Nephron progenitor cell (in vitro differentiated cells): ENCODE measurements around the gene C1orf210.

Source experiments
- DNase-seq: peaks from one replicate; pipeline ENCODE4 v3.0.0; 2021
- H3K27ac Mint-ChIP-seq: 2 replicates; pipeline ENCODE4 v1.8.0; 2021; ENCODE audit warnings: mild to moderate bottlenecking, moderate library complexity, mixed read lengths
- H3K27me3 Mint-ChIP-seq: 2 replicates; pipeline ENCODE4 v1.8.0; 2021; ENCODE audit warnings: mild to moderate bottlenecking, low read depth, mixed read lengths; ENCODE audit not compliant: poor library complexity
- H3K36me3 Mint-ChIP-seq: 2 replicates; pipeline ENCODE4 v1.8.0; 2021; ENCODE audit warnings: low read depth, mixed read lengths
- H3K4me1 Mint-ChIP-seq: 2 replicates; pipeline ENCODE4 v1.8.0; 2021; ENCODE audit warnings: mixed read lengths
- H3K4me3 Mint-ChIP-seq: 2 replicates; pipeline ENCODE4 v1.8.0; 2021; ENCODE audit warnings: mild to moderate bottlenecking, moderate library complexity, mixed read lengths
- H3K9me3 Mint-ChIP-seq: 2 replicates; pipeline ENCODE4 v1.8.0; 2021; ENCODE audit warnings: mild to moderate bottlenecking, moderate library complexity, mixed read lengths
- CTCF ChIP-seq: fragments of 200-600 bp; sonication (generic); IDR thresholded peaks from 2 replicates; pipeline ENCODE4 v1.5.0; 2021; ENCODE audit warnings: antibody characterized with exemption

The C1orf210 gene

GRCh38 chr1:43282220-43283195 lies 2.9 kb downstream of the C1orf210 start:
- DNase-seq, result no peak
- no peak for TF ChIP-seq CTCF
- H3K27me3 Mint-ChIP-seq, result peaks cover 18% of the 10 kb centered on the region
- H3K27ac Mint-ChIP-seq, result no peak overlapping the region
- no peaks in the 10 kb centered on the region for H3K9me3 Mint-ChIP-seq
- H3K36me3 Mint-ChIP-seq, result no peaks in the 10 kb centered on the region
- H3K4me1 Mint-ChIP-seq, result peaks cover 40% of the 10 kb centered on the region
- no peak overlapping the region for H3K4me3 Mint-ChIP-seq

- H3K4me1 Mint-ChIP-seq, result peaks cover 48% of the 10 kb centered on the region
- H3K36me3 Mint-ChIP-seq, result no peaks in the 10 kb centered on the region
- no peak overlapping the region for H3K4me3 Mint-ChIP-seq
- H3K27ac Mint-ChIP-seq, result peak overlapping the region; percentile 25
- DNase-seq, result no peak
- peaks cover 16% of the 10 kb centered on the region for H3K27me3 Mint-ChIP-seq
- H3K9me3 Mint-ChIP-seq, result no peaks in the 10 kb centered on the region
- no peak for TF ChIP-seq CTCF
These were observed 4.7 kb downstream of the C1orf210 start for GRCh38 chr1:43280692-43281091.

GRCh38 chr1:43279666-43280065 lies 5.7 kb downstream of the C1orf210 start:
- no peak overlapping the region for H3K27ac Mint-ChIP-seq
- no peaks in the 10 kb centered on the region for H3K9me3 Mint-ChIP-seq
- peaks cover 37% of the 10 kb centered on the region for H3K4me1 Mint-ChIP-seq
- H3K4me3 Mint-ChIP-seq, result no peak overlapping the region
- DNase-seq, result no peak
- no peak for TF ChIP-seq CTCF
- H3K27me3 Mint-ChIP-seq, result peaks cover 21% of the 10 kb centered on the region
- H3K36me3 Mint-ChIP-seq, result no peaks in the 10 kb centered on the region

- Mint-ChIP-seq H3K9me3 (no peaks in the 10 kb centered on the region), H3K27ac (peak overlapping the region; percentile 66), H3K36me3 (no peaks in the 10 kb centered on the region), H3K27me3 (peaks cover 19% of the 10 kb centered on the region), H3K4me3 (no peak overlapping the region), H3K4me1 (peaks cover 32% of the 10 kb centered on the region)
- no peak for TF ChIP-seq CTCF
- no peak for DNase-seq
These were observed 6.2 kb downstream of the C1orf210 start for GRCh38 chr1:43279161-43279560.

- Mint-ChIP-seq H3K36me3 (no peaks in the 10 kb centered on the region), H3K27ac (no peak overlapping the region), H3K27me3 (peaks cover 16% of the 10 kb centered on the region), H3K4me3 (no peak overlapping the region), H3K4me1 (peaks cover 29% of the 10 kb centered on the region), H3K9me3 (no peaks in the 10 kb centered on the region)
- no peak for DNase-seq
- TF ChIP-seq CTCF, result no peak
These were observed 8.1 kb downstream of the C1orf210 start for GRCh38 chr1:43277116-43277876.
